Liver (tissue), 3 donors: ENCODE measurements around the gene VIPR2.
"Not testable (repeated sequence)": the region's sequence is repeated elsewhere in the genome, so short reads cannot be mapped to it uniquely, and the experiment has no call there.

Experiments used
- EGR1 ChIP-seq, 2 donors: IDR thresholded peaks; 2 replicates each; pipeline ENCODE4 v1.6.1; 2016 to 2018; ENCODE audit warnings: antibody characterized with exemption in 2 of 2, low read depth in 2 of 2
- FOXA1 ChIP-seq: IDR thresholded peaks from 2 replicates; pipeline ENCODE4 v1.6.1; 2016; ENCODE audit warnings: antibody characterized with exemption
- GABPA ChIP-seq, 2 donors: IDR thresholded peaks in 1 of 2; conservative IDR thresholded peaks in 1 of 2; 2 replicates each; pipeline ENCODE4 v1.6.1; 2016; ENCODE audit warnings: antibody characterized with exemption in 2 of 2, mild to moderate bottlenecking in 1 of 2, moderate library complexity in 1 of 2
- NR2F2 ChIP-seq: IDR thresholded peaks from 2 replicates; pipeline ENCODE4 v1.6.1; 2016; ENCODE audit warnings: antibody characterized with exemption
- RAD21 ChIP-seq, 2 donors: IDR thresholded peaks; 2 replicates each; pipeline ENCODE4 v1.6.1; 2016; ENCODE audit warnings: antibody characterized with exemption in 2 of 2, mild to moderate bottlenecking in 2 of 2
- YY1 ChIP-seq: IDR thresholded peaks from 2 replicates; pipeline ENCODE4 v1.6.1; 2016; ENCODE audit warnings: antibody characterized with exemption, mild to moderate bottlenecking
- TF ChIP-seq, protein P1 (sequence below): IDR thresholded peaks from 2 replicates; pipeline ENCODE4 v1.6.1; 2016; ENCODE audit warnings: antibody characterized with exemption
- TF ChIP-seq, protein P2 (sequence below): fragments of 150-350 bp; IDR thresholded peaks from 2 replicates; pipeline ENCODE4 v1.5.1; 2017; ENCODE audit warnings: improper control_type of control experiment, low read depth, low read length; ENCODE audit not compliant: missing input control
- TF ChIP-seq, protein P3 (sequence below): IDR thresholded peaks from 2 replicates; pipeline ENCODE4 v1.6.1; 2016; ENCODE audit warnings: antibody characterized with exemption
- donor health status: healthy.
- donor health status: healthy.

DNA sequence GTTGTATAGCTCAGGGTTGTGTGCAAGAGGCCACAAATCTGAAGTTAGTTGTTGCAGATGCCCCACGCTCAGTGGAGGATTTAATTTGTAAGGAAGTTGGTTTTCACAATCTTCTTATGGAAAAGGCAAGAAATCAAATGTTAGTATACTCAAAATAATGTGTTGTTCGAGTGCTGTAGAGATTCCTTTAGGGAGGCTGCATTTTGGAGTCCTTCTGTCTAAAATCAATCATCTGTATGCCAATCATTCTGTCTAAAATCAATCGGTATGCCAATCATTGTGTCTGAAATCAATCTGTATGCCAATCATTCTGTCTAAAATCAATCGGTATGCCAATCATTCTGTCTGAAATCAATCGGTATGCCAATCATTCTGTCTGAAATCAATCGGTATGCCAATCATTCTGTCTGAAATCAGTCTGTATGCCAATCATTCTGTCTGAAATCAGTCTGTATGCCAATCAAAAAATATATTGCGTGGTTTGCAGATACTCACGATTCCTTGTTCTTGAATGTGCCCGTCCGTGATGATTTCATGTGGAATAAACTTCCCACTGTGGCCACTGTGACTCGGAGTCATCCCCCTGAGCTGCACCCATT, 19.1 kb upstream of the VIPR2 start:
- TF ChIP-seq, protein P1, sequence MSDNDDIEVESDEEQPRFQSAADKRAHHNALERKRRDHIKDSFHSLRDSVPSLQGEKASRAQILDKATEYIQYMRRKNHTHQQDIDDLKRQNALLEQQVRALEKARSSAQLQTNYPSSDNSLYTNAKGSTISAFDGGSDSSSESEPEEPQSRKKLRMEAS: not testable (repeated sequence)
- TF ChIP-seq, protein P2, sequence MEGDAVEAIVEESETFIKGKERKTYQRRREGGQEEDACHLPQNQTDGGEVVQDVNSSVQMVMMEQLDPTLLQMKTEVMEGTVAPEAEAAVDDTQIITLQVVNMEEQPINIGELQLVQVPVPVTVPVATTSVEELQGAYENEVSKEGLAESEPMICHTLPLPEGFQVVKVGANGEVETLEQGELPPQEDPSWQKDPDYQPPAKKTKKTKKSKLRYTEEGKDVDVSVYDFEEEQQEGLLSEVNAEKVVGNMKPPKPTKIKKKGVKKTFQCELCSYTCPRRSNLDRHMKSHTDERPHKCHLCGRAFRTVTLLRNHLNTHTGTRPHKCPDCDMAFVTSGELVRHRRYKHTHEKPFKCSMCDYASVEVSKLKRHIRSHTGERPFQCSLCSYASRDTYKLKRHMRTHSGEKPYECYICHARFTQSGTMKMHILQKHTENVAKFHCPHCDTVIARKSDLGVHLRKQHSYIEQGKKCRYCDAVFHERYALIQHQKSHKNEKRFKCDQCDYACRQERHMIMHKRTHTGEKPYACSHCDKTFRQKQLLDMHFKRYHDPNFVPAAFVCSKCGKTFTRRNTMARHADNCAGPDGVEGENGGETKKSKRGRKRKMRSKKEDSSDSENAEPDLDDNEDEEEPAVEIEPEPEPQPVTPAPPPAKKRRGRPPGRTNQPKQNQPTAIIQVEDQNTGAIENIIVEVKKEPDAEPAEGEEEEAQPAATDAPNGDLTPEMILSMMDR: not testable (repeated sequence)
- TF ChIP-seq GABPA (IDR thresholded peaks at IDR 0.05 in 1 of 2, conservative IDR thresholded peaks at IDR 0.05 in 1 of 2); YY1; NR2F2; EGR1 (IDR thresholded peaks at IDR 0.05; ENCODE audit: low read depth in 2 of 2); FOXA1; RAD21 (IDR thresholded peaks at IDR 0.05): not testable (repeated sequence)
- TF ChIP-seq, protein P3, sequence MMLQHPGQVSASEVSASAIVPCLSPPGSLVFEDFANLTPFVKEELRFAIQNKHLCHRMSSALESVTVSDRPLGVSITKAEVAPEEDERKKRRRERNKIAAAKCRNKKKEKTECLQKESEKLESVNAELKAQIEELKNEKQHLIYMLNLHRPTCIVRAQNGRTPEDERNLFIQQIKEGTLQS: not testable (repeated sequence)
